ENCODE results near the gene KNL1.

GRCh38 chr15:40633178-40633577 lies 39.1 kb downstream of the KNL1 start:
- TF ChIP-seq CTCF (conservative IDR thresholded peaks at IDR 0.05 in 1 of 2, IDR thresholded peaks at IDR 0.05 in 1 of 2; ENCODE audit: extremely low read depth in 1 of 2, insufficient read depth in 1 of 2, low read depth in 1 of 2, low read length in 2 of 2) (no peak), EZH2 (IDR thresholded peaks at IDR 0.05; ENCODE audit: borderline replicate concordance, low read length) (no peak)
